Activated naive CD4-positive, alpha-beta T cell (primary cell): ENCODE results near the gene ACVR2B.

Source experiments
- DNase-seq, 4 experiments: peaks; one replicate each; lab custom pipeline; 2025; lab: John Stamatoyannopoulos, UW

The ACVR2B gene

GRCh38 chr3:38533285-38533976, 79.7 kb downstream of the ACVR2B start:
- DNase-seq, result no peak

GRCh38 chr3:38534180-38534579, 80.5 kb downstream of the ACVR2B start:
- no peak for DNase-seq

GRCh38 chr3:38534604-38535003, 80.9 kb downstream of the ACVR2B start:
- no peak for DNase-seq

- DNase-seq, result no peak
Measured at GRCh38 chr3:38536671-38537070, 83.0 kb downstream of the ACVR2B start.

GRCh38 chr3:38538773-38539353, 85.2 kb downstream of the ACVR2B start:
- DNase-seq, result no peak

GRCh38 chr3:38541806-38542205, 88.1 kb downstream of the ACVR2B start:
- DNase-seq, result no peak
